ENCODE results near the gene EPHB2. TPM values are rescaled to one million over a fixed set of nuclear protein-coding genes. Genes with fewer than 3 reads are reported as not detected.

The EPHB2 gene
- total and polyA plus RNA-seq, 2 experiments from 2014 or later = 1.0 to 5.1 TPM

- Histone ChIP-seq H3K36me3 (ENCODE audit: low read depth) (no peaks in the 10 kb centered on the region), H3K4me2 (ENCODE audit: unreplicated experiment) (no peak overlapping the region), H3K79me2 (ENCODE audit: insufficient read depth) (no peaks in the 10 kb centered on the region), H3K27me3 (replicated peaks; ENCODE audit: insufficient read depth) (peaks cover 37% of the 10 kb centered on the region), H3K9me2 (ENCODE audit: insufficient read depth) (no peaks in the 10 kb centered on the region), H4K20me1 (ENCODE audit: insufficient read depth) (no peaks in the 10 kb centered on the region), H3K9ac (no peak overlapping the region), H3K27ac (no peak overlapping the region), H3F3A (ENCODE audit: insufficient read depth) (no peaks in the 10 kb centered on the region), H2AFZ (no peak overlapping the region), H3K9me3 (ENCODE audit: low read depth) (no peaks in the 10 kb centered on the region), H3K4me1 (ENCODE audit: insufficient read depth) (no peaks in the 10 kb centered on the region), H3K4me3 (no peak overlapping the region)
- in situ Hi-C loops (cut with MboI) = no loop called here
- no peak for TF ChIP-seq EZH2phosphoT487 (IDR thresholded peaks at IDR 0.05; ENCODE audit: insufficient read depth, low read depth)
- TF ChIP-seq EZH2 (IDR thresholded peaks at IDR 0.05; ENCODE audit: insufficient read depth, poor library complexity, severe bottlenecking) = no peak
- 49 to 52% methylated on average over 3 of the region's 3 CpGs for WGBS, 2 experiments (ENCODE audit: low coverage in 1 of 2, low lambda C conversion rate in 2 of 2, missing lambda C conversion rate in 2 of 2)
- no peak for DNase-seq
Measured at GRCh38 chr1:22957066-22957465, 246.4 kb downstream of the EPHB2 start.

GRCh38 chr1:22958556-22958955, 247.9 kb downstream of the EPHB2 start:
- Histone ChIP-seq H4K20me1 (ENCODE audit: insufficient read depth) (no peaks in the 10 kb centered on the region), H3K4me2 (ENCODE audit: unreplicated experiment) (no peak overlapping the region), H3K9me3 (ENCODE audit: low read depth) (no peaks in the 10 kb centered on the region), H3K27ac (no peak overlapping the region), H2AFZ (no peak overlapping the region), H3K9ac (no peak overlapping the region), H3F3A (ENCODE audit: insufficient read depth) (no peaks in the 10 kb centered on the region), H3K4me3 (no peak overlapping the region), H3K36me3 (ENCODE audit: low read depth) (no peaks in the 10 kb centered on the region), H3K79me2 (ENCODE audit: insufficient read depth) (no peaks in the 10 kb centered on the region), H3K27me3 (replicated peaks; ENCODE audit: insufficient read depth) (peaks cover 27% of the 10 kb centered on the region), H3K9me2 (ENCODE audit: insufficient read depth) (no peaks in the 10 kb centered on the region), H3K4me1 (ENCODE audit: insufficient read depth) (no peaks in the 10 kb centered on the region)
- 66 to 69% methylated on average over 9 of the region's 9 CpGs for WGBS, 2 experiments (ENCODE audit: low coverage in 1 of 2, low lambda C conversion rate in 2 of 2, missing lambda C conversion rate in 2 of 2)
- DNase-seq = no peak
- in situ Hi-C loops (cut with MboI) = no loop called here
- TF ChIP-seq EZH2phosphoT487 (IDR thresholded peaks at IDR 0.05; ENCODE audit: insufficient read depth, low read depth) (no peak), EZH2 (IDR thresholded peaks at IDR 0.05; ENCODE audit: insufficient read depth, poor library complexity, severe bottlenecking) (no peak)

- 47 to 50% methylated on average over 7 of the region's 7 CpGs for WGBS, 2 experiments (ENCODE audit: low coverage in 1 of 2, low lambda C conversion rate in 2 of 2, missing lambda C conversion rate in 2 of 2)
- H3F3A ChIP-seq (ENCODE audit: insufficient read depth) = no peaks in the 10 kb centered on the region
- H3K4me3 ChIP-seq = no peak overlapping the region
Measured at GRCh38 chr1:22959545-22960360, 249.1 kb downstream of the EPHB2 start.

GRCh38 chr1:22962558-22962957, 251.9 kb downstream of the EPHB2 start:
- H3K79me2 ChIP-seq (ENCODE audit: insufficient read depth) = no peaks in the 10 kb centered on the region
- WGBS, 2 experiments (ENCODE audit: low coverage in 1 of 2, low lambda C conversion rate in 2 of 2, missing lambda C conversion rate in 2 of 2) = 53 to 63% methylated on average over 3 of the region's 3 CpGs
- 0 out of 2 replicates have a peak, but pooled peaks cover 5% of the 10 kb centered on the region for H3K27me3 ChIP-seq (replicated peaks; ENCODE audit: insufficient read depth)

More at GRCh38 chr1:22959545-22960360, 249.1 kb downstream of the EPHB2 start:
- Histone ChIP-seq H4K20me1 (ENCODE audit: insufficient read depth) (no peaks in the 10 kb centered on the region), H3K36me3 (ENCODE audit: low read depth) (no peaks in the 10 kb centered on the region), H3K9me2 (ENCODE audit: insufficient read depth) (no peaks in the 10 kb centered on the region), H3K4me1 (ENCODE audit: insufficient read depth) (no peaks in the 10 kb centered on the region), H3K9me3 (ENCODE audit: low read depth) (no peaks in the 10 kb centered on the region), H3K4me2 (ENCODE audit: unreplicated experiment) (no peak overlapping the region), H3K79me2 (ENCODE audit: insufficient read depth) (no peaks in the 10 kb centered on the region), H2AFZ (no peak overlapping the region), H3K27ac (no peak overlapping the region), H3K27me3 (replicated peaks; ENCODE audit: insufficient read depth) (peaks cover 15% of the 10 kb centered on the region; the same call in 1 of the 2 replicates), H3K9ac (no peak overlapping the region)
- no peak for DNase-seq
- TF ChIP-seq EZH2 (IDR thresholded peaks at IDR 0.05; ENCODE audit: insufficient read depth, poor library complexity, severe bottlenecking) (no peak), EZH2phosphoT487 (IDR thresholded peaks at IDR 0.05; ENCODE audit: insufficient read depth, low read depth) (no peak)
- in situ Hi-C loops (cut with MboI) = no loop called here

More at GRCh38 chr1:22962558-22962957, 251.9 kb downstream of the EPHB2 start:
- no peak overlapping the region for H2AFZ ChIP-seq
- no peak overlapping the region for H3K4me2 ChIP-seq (ENCODE audit: unreplicated experiment)
- TF ChIP-seq EZH2 (IDR thresholded peaks at IDR 0.05; ENCODE audit: insufficient read depth, poor library complexity, severe bottlenecking) (no peak), EZH2phosphoT487 (IDR thresholded peaks at IDR 0.05; ENCODE audit: insufficient read depth, low read depth) (no peak)
- no peaks in the 10 kb centered on the region for H3K4me1 ChIP-seq (ENCODE audit: insufficient read depth)
- no peak overlapping the region for H3K4me3 ChIP-seq
- no peak overlapping the region for H3K27ac ChIP-seq
- no peaks in the 10 kb centered on the region for H4K20me1 ChIP-seq (ENCODE audit: insufficient read depth)
- no peaks in the 10 kb centered on the region for H3K9me2 ChIP-seq (ENCODE audit: insufficient read depth)
- H3F3A ChIP-seq (ENCODE audit: insufficient read depth) = no peaks in the 10 kb centered on the region
- no peaks in the 10 kb centered on the region for H3K9me3 ChIP-seq (ENCODE audit: low read depth)
- no peak for DNase-seq
- in situ Hi-C loops (cut with MboI) = no loop called here
- no peak overlapping the region for H3K9ac ChIP-seq
- H3K36me3 ChIP-seq (ENCODE audit: low read depth) = no peaks in the 10 kb centered on the region

Data from GM23248 (cell line).